ENCODE data around the gene HOXC10.

Gene HOXC10

DNA sequence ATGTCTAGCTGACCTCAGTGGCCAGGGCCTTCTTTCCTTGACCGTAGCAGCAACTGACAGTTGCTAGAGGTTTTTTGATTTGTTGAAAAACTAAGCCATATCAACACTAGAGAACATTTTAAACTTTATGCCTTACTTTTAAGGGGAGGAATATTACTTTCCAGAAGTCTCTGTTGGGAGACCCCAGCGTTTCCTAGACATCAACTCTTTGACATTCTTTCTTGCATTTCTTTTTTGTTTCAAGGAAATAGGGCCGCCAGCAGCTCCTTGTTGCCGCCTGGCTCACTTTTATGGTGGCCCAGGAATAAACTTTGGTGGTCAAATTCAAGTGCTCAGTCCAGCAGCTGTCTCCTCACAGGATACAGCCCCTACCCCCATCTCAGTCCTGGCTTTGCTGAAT lies 14.5 kb upstream of the HOXC10 start:
- CTCF ChIA-PET: interaction anchor here (1.1 to 1.2 kb wide), 2 partner anchors 15 to 281 kb away, joined by 3 to 7 read pairs; partner anchors contain the start of gene HOXC10
- POLR2A ChIA-PET: no interaction called here
- TF ChIP-seq BHLHE40 (IDR thresholded peaks at IDR 0.05; ENCODE audit: borderline replicate concordance) (no peak), FOXK2 (IDR thresholded peaks at IDR 0.05) (no peak), ARNT (IDR thresholded peaks at IDR 0.05) (no peak), FOXA1 (IDR thresholded peaks at IDR 0.05) (no peak), LEF1 (IDR thresholded peaks at IDR 0.05; ENCODE audit: borderline replicate concordance) (no peak), ZNF384 (IDR thresholded peaks at IDR 0.05) (no peak), SP1 (IDR thresholded peaks at IDR 0.05) (no peak), HDGF (IDR thresholded peaks at IDR 0.05; ENCODE audit: borderline replicate concordance) (no peak)
- DNase-seq (ENCODE audit: extremely low spot score): no peak

DNA sequence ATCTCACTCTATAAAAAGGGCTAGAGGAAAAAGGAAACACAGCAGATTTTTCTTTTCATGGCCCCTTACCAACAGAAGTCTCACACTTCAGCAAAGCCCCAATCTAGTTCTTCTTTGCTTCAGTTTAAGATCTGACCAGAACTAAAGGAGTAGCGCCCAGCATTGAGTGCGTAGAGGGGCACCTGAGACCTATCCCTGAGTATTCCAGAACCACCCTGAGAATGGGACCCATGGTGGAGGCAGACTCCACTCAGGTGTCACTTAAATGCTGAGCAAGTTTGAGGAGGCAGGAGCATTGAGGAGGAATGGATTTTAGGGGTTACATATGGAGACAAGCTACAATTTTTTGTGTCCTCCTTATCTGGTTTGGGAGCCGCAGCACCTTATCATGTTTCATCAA lies 13.8 kb upstream of the HOXC10 start:
- no peak for DNase-seq (ENCODE audit: extremely low spot score)
- TF ChIP-seq FOXM1 (IDR thresholded peaks at IDR 0.05; ENCODE audit: borderline replicate concordance) (no peak), CTBP1 (IDR thresholded peaks at IDR 0.05; ENCODE audit: borderline replicate concordance) (no peak), HDGF (IDR thresholded peaks at IDR 0.05; ENCODE audit: borderline replicate concordance) (no peak), FOXK2 (IDR thresholded peaks at IDR 0.05) (no peak), SP1 (IDR thresholded peaks at IDR 0.05) (no peak), TARDBP (IDR thresholded peaks at IDR 0.05) (no peak), NFRKB (IDR thresholded peaks at IDR 0.05) (no peak), BHLHE40 (IDR thresholded peaks at IDR 0.05; ENCODE audit: borderline replicate concordance) (no peak), ARNT (IDR thresholded peaks at IDR 0.05) (no peak), ELF4 (IDR thresholded peaks at IDR 0.05) (no peak), SUZ12 (IDR thresholded peaks at IDR 0.05) (no peak), FOXA1 (IDR thresholded peaks at IDR 0.05) (no peak), ZNF384 (IDR thresholded peaks at IDR 0.05) (no peak), LEF1 (IDR thresholded peaks at IDR 0.05; ENCODE audit: borderline replicate concordance) (no peak), L3MBTL2 (conservative IDR thresholded peaks at IDR 0.05) (no peak)
- TF ChIP-seq, protein P1, sequence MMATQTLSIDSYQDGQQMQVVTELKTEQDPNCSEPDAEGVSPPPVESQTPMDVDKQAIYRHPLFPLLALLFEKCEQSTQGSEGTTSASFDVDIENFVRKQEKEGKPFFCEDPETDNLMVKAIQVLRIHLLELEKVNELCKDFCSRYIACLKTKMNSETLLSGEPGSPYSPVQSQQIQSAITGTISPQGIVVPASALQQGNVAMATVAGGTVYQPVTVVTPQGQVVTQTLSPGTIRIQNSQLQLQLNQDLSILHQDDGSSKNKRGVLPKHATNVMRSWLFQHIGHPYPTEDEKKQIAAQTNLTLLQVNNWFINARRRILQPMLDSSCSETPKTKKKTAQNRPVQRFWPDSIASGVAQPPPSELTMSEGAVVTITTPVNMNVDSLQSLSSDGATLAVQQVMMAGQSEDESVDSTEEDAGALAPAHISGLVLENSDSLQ (IDR thresholded peaks at IDR 0.05): no peak
- CTCF ChIA-PET: interaction anchor here (0.6 to 1.2 kb wide), 3 partner anchors 26 to 281 kb away, joined by 3 read pairs; partner anchors contain the start of gene HOXC5
- POLR2A ChIA-PET: interaction anchor here (0.8 kb wide), 1 partner anchor 131 kb away, joined by 3 read pairs; no protein-coding TSS in a partner anchor

DNA sequence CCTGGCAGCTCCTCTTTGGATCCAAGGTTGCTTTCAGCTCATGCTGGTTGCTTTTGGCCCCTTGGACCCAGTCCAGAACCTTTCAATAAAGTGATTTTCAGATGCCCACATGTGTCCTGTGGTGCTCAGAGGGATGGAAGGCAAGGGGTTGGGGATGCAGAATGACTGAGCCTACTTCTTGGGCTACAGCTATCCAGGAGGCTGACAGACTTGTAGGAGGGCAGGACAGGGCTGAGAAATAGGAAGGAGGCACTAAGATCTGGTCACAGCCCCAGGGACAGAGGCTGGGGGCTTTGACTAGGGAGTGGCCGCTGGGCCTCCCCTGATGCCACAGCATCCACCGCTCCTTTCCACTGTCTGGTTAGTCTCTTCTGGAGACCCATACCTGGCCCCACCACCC lies 13.3 kb upstream of the HOXC10 start:
- DNase-seq (ENCODE audit: extremely low spot score): no peak
- CTCF ChIA-PET: interaction anchor here (0.6 to 0.7 kb wide), 3 partner anchors 27 to 245 kb away, joined by 3 to 4 read pairs (median 3); partner anchors contain the start of gene HOXC5
- no peak for TF ChIP-seq ELF4 (IDR thresholded peaks at IDR 0.05)
- no peak for TF ChIP-seq SUZ12 (IDR thresholded peaks at IDR 0.05)
- no peak for TF ChIP-seq HDGF (IDR thresholded peaks at IDR 0.05; ENCODE audit: borderline replicate concordance)
- TF ChIP-seq NFRKB (IDR thresholded peaks at IDR 0.05): no peak
- no peak for TF ChIP-seq CTBP1 (IDR thresholded peaks at IDR 0.05; ENCODE audit: borderline replicate concordance)
- no peak for TF ChIP-seq FOXM1 (IDR thresholded peaks at IDR 0.05; ENCODE audit: borderline replicate concordance)
- POLR2A ChIA-PET: interaction anchor here (0.8 kb wide), 1 partner anchor 132 kb away, joined by 3 read pairs; no protein-coding TSS in a partner anchor

DNA sequence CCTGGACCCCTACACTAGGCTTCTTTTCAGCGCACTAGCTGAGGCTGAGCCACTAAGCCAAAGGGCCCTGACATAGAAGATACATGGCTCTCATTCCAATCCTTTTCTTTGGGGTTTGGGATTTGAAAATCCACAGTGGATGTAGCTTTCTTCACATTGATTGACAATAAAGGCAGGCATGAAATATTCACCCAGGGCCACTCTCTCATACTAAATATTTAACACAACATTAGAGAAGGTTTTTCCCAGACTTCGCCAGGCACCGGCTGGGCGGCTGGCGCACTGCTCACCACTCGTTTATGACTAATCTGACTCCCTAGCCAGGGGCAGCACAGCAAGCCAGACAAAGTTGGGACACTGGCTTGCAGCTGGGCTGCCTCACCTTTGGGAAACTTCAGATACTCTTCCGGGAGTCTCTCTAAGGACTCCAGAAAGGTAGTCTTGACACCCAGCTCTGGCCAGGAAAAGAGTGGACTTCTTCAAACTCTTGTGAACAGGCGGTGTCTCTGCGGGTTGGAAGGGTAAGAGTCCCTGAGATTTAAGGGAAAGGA lies 12.7 kb upstream of the HOXC10 start:
- CTCF ChIA-PET: interaction anchor here (0.6 kb wide), 2 partner anchors 230 to 244 kb away, joined by 4 read pairs; no protein-coding TSS in a partner anchor
- TF ChIP-seq CTBP1 (IDR thresholded peaks at IDR 0.05; ENCODE audit: borderline replicate concordance) (no peak), BHLHE40 (IDR thresholded peaks at IDR 0.05; ENCODE audit: borderline replicate concordance) (no peak), NFRKB (IDR thresholded peaks at IDR 0.05) (no peak), L3MBTL2 (conservative IDR thresholded peaks at IDR 0.05) (no peak), HDGF (IDR thresholded peaks at IDR 0.05; ENCODE audit: borderline replicate concordance) (no peak), SP1 (IDR thresholded peaks at IDR 0.05) (no peak), FOXA1 (IDR thresholded peaks at IDR 0.05) (no peak), LEF1 (IDR thresholded peaks at IDR 0.05; ENCODE audit: borderline replicate concordance) (no peak), SUZ12 (IDR thresholded peaks at IDR 0.05) (no peak), ARNT (IDR thresholded peaks at IDR 0.05) (no peak), ELF4 (IDR thresholded peaks at IDR 0.05) (no peak), TARDBP (IDR thresholded peaks at IDR 0.05) (no peak), FOXK2 (IDR thresholded peaks at IDR 0.05) (no peak), ZNF384 (IDR thresholded peaks at IDR 0.05) (no peak), FOXM1 (IDR thresholded peaks at IDR 0.05; ENCODE audit: borderline replicate concordance) (no peak)
- TF ChIP-seq, protein P1 (IDR thresholded peaks at IDR 0.05): no peak

DNA sequence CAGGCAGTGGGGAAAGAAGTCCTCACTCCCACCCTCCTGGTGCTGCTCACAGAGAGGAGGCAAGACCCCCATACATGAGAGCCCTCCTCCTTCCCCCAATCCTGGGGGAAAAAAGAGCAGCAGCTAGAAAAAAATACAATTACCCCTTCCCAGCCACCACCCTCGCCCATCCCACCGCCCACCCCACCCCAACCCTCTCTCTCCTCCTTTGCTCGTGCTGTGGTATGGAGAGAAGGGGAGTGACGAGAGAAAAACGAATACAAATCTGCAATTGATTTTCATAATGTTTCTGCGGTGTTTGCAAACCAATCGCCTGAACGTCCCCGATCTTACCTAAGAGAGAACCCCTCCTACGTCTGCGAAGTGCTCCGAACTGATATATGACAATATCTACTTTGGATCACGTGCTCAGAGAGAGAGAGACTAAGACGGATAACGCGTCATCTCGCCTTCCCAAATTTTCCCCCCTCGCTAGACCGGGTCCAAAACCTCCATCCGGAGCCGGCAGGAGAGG lies 12.2 kb upstream of the HOXC10 start, which contains the start of gene HOXC11:
Gene HOXC11 (plus strand): TSS at position 405 of the 514 bp plus-strand sequence. CDS start 116 bp downstream, outside the sequence.
- TF ChIP-seq ZNF384 (IDR thresholded peaks at IDR 0.05) (no peak), CTBP1 (IDR thresholded peaks at IDR 0.05; ENCODE audit: borderline replicate concordance) (no peak), L3MBTL2 (conservative IDR thresholded peaks at IDR 0.05) (peak; percentile 67), LEF1 (IDR thresholded peaks at IDR 0.05; ENCODE audit: borderline replicate concordance) (no peak)
- ChIA-PET POLR2A (interaction anchor here (1.1 to 1.9 kb wide), 4 partner anchors 10 to 20 kb away, joined by 3 to 5 read pairs (median 4); partner anchors contain the start of gene HOXC10), CTCF (interaction anchor here (0.6 to 0.8 kb wide), 2 partner anchors 168 to 230 kb away, joined by 3 to 4 read pairs; no protein-coding TSS in a partner anchor)
- no peak for DNase-seq (ENCODE audit: extremely low spot score)

More for the DNA sequence above, 12.7 kb upstream of the HOXC10 start:
- POLR2A ChIA-PET: interaction anchor here (0.8 to 1.9 kb wide), 3 partner anchors 10 to 132 kb away, joined by 3 to 5 read pairs (median 5); partner anchors contain the start of gene HOXC10
- DNase-seq (ENCODE audit: extremely low spot score): no peak

All from HEK293T (cell line).